Measurements from ENCODE around the gene FBRSL1. TPM values are rescaled to one million over a fixed set of nuclear protein-coding genes. Genes with fewer than 3 reads are reported as not detected.
A peak's percentile ranks its signal among the peaks of the same experiment; 100 is the strongest.

The FBRSL1 gene
- total and polyA plus RNA-seq, 2 donors (not counting 3 experiments of a cell fraction or from before 2014, with no cell fraction given) = 19.3 to 79.8 TPM

DNA sequence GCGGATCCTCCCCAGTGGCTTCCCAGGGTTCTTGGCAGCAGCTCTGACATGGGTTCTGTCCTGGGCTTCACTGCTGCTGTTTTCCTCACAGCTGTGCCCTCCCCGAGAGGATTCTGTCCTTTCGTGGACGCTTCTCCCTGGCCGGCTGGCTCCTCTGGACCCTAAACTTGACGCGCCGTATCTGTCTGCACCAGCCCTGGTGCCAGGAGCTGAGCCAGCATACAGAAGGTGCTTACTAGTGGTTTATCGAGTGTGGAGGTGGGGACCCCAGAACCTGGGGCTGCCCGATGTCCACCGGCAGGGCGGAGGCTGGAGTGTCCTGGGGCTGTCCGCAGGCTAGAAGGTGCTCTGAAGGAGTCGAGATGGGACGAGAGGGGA, 17.2 kb downstream of the FBRSL1 start:
- intact Hi-C loops (cut with micrococcal nuclease) (loop anchor here (5.0 kb wide), 1 partner anchor 90 kb away; no protein-coding TSS in a partner anchor), dilution Hi-C loops (cut with MboI; ENCODE audit: extremely low pct_ligation_motif_present, low sequenced_read_pairs) (no loop called here)
- H3K4me1 ChIP-seq (ENCODE audit: control insufficient read depth, extremely low read depth, insufficient read depth, low read length) = peaks cover 16% of the 10 kb centered on the region
- H3K9ac ChIP-seq (replicated peaks; ENCODE audit: extremely low read depth, insufficient read depth, low read length) = peak overlapping the region; percentile 14
- peaks cover 0 to 5% of the 10 kb centered on the region in 2 experiments for H3K36me3 ChIP-seq (ENCODE audit: control insufficient read depth in 2 of 2, extremely low read depth in 1 of 2, insufficient read depth in 2 of 2, low read length in 2 of 2)
- H3K4me2 ChIP-seq (ENCODE audit: insufficient read depth, low read length) = peak overlapping the region; percentile 26
- no peak for FAIRE-seq
- peaks cover 34% of the 10 kb centered on the region for H3K79me2 ChIP-seq (ENCODE audit: control insufficient read depth, insufficient read depth, low read length)
- ChIA-PET CTCF (interaction anchor here (0.9 to 3.9 kb wide), 6 partner anchors 12 to 57 kb away, joined by 3 to 15 read pairs (median 4); no protein-coding TSS in a partner anchor), POLR2A (no interaction called here)
- no peaks in the 10 kb centered on the region for H4K20me1 ChIP-seq (replicated peaks; ENCODE audit: control insufficient read depth, extremely low read depth, insufficient read depth, low read length)
- no peak overlapping the region for H3K4me3 ChIP-seq (replicated peaks in 1 of 3; ENCODE audit: insufficient read depth in 1 of 3, low read depth in 1 of 3, low read length in 3 of 3)
- H2AFZ ChIP-seq (ENCODE audit: low read depth, low read length) = no peak overlapping the region
- no peaks in the 10 kb centered on the region for H3K9me1 ChIP-seq (replicated peaks; ENCODE audit: control insufficient read depth, extremely low read depth, insufficient read depth, low read length)
- no peaks in the 10 kb centered on the region for H3K9me3 ChIP-seq (replicated peaks; ENCODE audit: control insufficient read depth, insufficient read depth, low read length)
- peaks cover 0 to 10% of the 10 kb centered on the region in 2 experiments for H3K27me3 ChIP-seq (ENCODE audit: control insufficient read depth in 2 of 2, insufficient read depth in 2 of 2, low read length in 2 of 2)
- TF ChIP-seq POLR2AphosphoS5 (IDR thresholded peaks at IDR 0.05; ENCODE audit: insufficient read depth, low read depth, low read length) (no peak), JUN (IDR thresholded peaks at IDR 0.05; ENCODE audit: borderline replicate concordance, insufficient read depth, insufficient read length, low read depth) (no peak)
- BruUV-seq (replicated peaks) = no TSS peak
- peak overlapping the region; percentile 48 for H3K27ac ChIP-seq (ENCODE audit: insufficient read depth, low read depth, low read length)
- no peak for DNase-seq (ENCODE audit: low read depth, low spot score)

DNA sequence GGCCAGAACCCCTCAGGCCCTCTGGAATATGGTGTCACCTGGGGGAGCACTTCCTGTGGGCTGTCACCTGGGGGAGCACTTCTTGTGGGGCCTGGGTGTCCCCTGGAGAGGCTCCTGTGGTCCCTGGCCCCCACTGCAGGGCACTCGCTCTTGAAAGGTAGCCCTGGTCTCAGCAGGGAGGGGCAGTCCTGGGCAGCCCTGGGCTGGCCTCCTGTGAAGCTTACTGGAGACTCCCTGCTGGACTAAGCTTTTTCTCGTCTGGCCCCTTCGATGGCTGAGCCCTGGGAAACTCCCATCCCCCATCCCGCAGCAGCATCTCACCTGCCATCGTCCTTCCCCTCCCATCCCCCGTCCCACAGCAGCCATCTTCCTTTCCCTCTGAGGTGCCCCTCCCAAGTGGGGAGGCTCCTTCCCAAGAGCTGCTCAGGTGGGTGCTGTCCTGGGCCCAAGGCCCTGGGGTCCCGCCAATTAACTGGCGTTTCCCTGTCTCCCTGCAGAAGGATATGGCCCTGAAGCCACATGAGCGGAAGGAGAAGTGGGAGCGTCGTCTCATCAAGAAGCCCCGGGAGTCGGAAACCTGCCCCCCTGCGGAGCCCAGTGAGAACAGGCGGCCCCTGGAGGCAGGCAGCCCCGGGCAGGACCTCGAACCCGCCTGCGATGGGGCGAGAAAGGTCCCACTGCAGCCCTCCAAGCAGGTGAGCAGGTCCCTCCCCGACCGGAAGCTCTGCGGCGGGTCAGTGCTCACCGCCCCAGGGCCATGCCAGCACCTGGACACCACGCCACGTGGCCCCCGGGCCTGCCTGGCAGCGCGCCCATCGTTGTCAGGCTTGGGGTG, 17.9 kb downstream of the FBRSL1 start:
- no peak overlapping the region for H3K9ac ChIP-seq (replicated peaks; ENCODE audit: extremely low read depth, insufficient read depth, low read length)
- no peaks in the 10 kb centered on the region for H4K20me1 ChIP-seq (replicated peaks; ENCODE audit: control insufficient read depth, extremely low read depth, insufficient read depth, low read length)

More for the DNA sequence above, 17.9 kb downstream of the FBRSL1 start:
- TF ChIP-seq GATA2 (IDR thresholded peaks at IDR 0.05; ENCODE audit: insufficient read depth, insufficient read length, low read depth, low read length) (no peak), EZH2 (IDR thresholded peaks at IDR 0.05; ENCODE audit: borderline replicate concordance, low read depth, low read length, severe bottlenecking) (no peak), JUN (IDR thresholded peaks at IDR 0.05; ENCODE audit: borderline replicate concordance, insufficient read depth, insufficient read length, low read depth) (no peak), POLR2AphosphoS5 (IDR thresholded peaks at IDR 0.05; ENCODE audit: insufficient read depth, low read depth, low read length) (no peak), MYC (IDR thresholded peaks at IDR 0.05; ENCODE audit: low read depth, low read length) (no peak), FOS (IDR thresholded peaks at IDR 0.05; ENCODE audit: borderline replicate concordance, insufficient read depth, low read length) (no peak), POLR2A (IDR thresholded peaks at IDR 0.05; ENCODE audit: low read depth, low read length) (no peak)
- TF ChIP-seq, protein P1, sequence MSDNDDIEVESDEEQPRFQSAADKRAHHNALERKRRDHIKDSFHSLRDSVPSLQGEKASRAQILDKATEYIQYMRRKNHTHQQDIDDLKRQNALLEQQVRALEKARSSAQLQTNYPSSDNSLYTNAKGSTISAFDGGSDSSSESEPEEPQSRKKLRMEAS (IDR thresholded peaks at IDR 0.05; ENCODE audit: insufficient read depth, insufficient read length) = no peak
- TF ChIP-seq, protein P2, sequence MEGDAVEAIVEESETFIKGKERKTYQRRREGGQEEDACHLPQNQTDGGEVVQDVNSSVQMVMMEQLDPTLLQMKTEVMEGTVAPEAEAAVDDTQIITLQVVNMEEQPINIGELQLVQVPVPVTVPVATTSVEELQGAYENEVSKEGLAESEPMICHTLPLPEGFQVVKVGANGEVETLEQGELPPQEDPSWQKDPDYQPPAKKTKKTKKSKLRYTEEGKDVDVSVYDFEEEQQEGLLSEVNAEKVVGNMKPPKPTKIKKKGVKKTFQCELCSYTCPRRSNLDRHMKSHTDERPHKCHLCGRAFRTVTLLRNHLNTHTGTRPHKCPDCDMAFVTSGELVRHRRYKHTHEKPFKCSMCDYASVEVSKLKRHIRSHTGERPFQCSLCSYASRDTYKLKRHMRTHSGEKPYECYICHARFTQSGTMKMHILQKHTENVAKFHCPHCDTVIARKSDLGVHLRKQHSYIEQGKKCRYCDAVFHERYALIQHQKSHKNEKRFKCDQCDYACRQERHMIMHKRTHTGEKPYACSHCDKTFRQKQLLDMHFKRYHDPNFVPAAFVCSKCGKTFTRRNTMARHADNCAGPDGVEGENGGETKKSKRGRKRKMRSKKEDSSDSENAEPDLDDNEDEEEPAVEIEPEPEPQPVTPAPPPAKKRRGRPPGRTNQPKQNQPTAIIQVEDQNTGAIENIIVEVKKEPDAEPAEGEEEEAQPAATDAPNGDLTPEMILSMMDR (IDR thresholded peaks at IDR 0.05; ENCODE audit: extremely low read depth in 1 of 2, insufficient read depth in 1 of 2, low read depth in 1 of 2, low read length in 2 of 2) = no peak
- no peak overlapping the region for H3K27ac ChIP-seq (ENCODE audit: insufficient read depth, low read depth, low read length)
- no peaks in the 10 kb centered on the region for H3K9me3 ChIP-seq (replicated peaks; ENCODE audit: control insufficient read depth, insufficient read depth, low read length)
- no peak overlapping the region for H3K4me2 ChIP-seq (ENCODE audit: insufficient read depth, low read length)
- peaks cover 0 to 5% of the 10 kb centered on the region in 2 experiments for H3K36me3 ChIP-seq (ENCODE audit: control insufficient read depth in 2 of 2, extremely low read depth in 1 of 2, insufficient read depth in 2 of 2, low read length in 2 of 2)
- CTCF ChIA-PET = interaction anchor here (1.0 to 3.9 kb wide), 3 partner anchors 16 to 53 kb away, joined by 3 to 15 read pairs (median 10); no protein-coding TSS in a partner anchor
- H3K9me1 ChIP-seq (replicated peaks; ENCODE audit: control insufficient read depth, extremely low read depth, insufficient read depth, low read length) = no peaks in the 10 kb centered on the region
- no peak for FAIRE-seq
- dilution Hi-C loops (cut with MboI; ENCODE audit: extremely low pct_ligation_motif_present, low sequenced_read_pairs) (no loop called here), intact Hi-C loops (cut with micrococcal nuclease) (loop anchor here (5.0 kb wide), 1 partner anchor 89 kb away; no protein-coding TSS in a partner anchor)
- no peak overlapping the region for H2AFZ ChIP-seq (ENCODE audit: low read depth, low read length)
- peaks cover 16% of the 10 kb centered on the region for H3K4me1 ChIP-seq (ENCODE audit: control insufficient read depth, extremely low read depth, insufficient read depth, low read length)
- peaks cover 0 to 10% of the 10 kb centered on the region in 2 experiments for H3K27me3 ChIP-seq (ENCODE audit: control insufficient read depth in 2 of 2, insufficient read depth in 2 of 2, low read length in 2 of 2)
- peaks cover 29% of the 10 kb centered on the region for H3K79me2 ChIP-seq (ENCODE audit: control insufficient read depth, insufficient read depth, low read length)
- no TSS peak for BruUV-seq (replicated peaks)
- DNase-seq (ENCODE audit: low read depth, low spot score) = no peak
- no peak overlapping the region for H3K4me3 ChIP-seq (replicated peaks in 1 of 3; ENCODE audit: insufficient read depth in 1 of 3, low read depth in 1 of 3, low read length in 3 of 3)
- POLR2A ChIA-PET = no interaction called here
